GM18951 (cell line): ENCODE data around the gene PPOX.

Source experiments
- POLR2A ChIP-seq: IDR thresholded peaks from 4 replicates; pipeline ENCODE4 v1.6.1; 2011; ENCODE audit warnings: mild to moderate bottlenecking; ENCODE audit not compliant: insufficient read length, insufficient read depth; ENCODE audit errors: extremely low read depth
- in situ Hi-C: fragments of 300-500 bp; cut with MboI; formaldehyde crosslinking; loops from one replicate; pipeline ENCODE4 v1.12.0; 2022; ENCODE audit warnings: low sequenced_read_pairs, mixed read lengths, inconsistent platforms; ENCODE audit not compliant: unreplicated experiment

Gene PPOX

DNA sequence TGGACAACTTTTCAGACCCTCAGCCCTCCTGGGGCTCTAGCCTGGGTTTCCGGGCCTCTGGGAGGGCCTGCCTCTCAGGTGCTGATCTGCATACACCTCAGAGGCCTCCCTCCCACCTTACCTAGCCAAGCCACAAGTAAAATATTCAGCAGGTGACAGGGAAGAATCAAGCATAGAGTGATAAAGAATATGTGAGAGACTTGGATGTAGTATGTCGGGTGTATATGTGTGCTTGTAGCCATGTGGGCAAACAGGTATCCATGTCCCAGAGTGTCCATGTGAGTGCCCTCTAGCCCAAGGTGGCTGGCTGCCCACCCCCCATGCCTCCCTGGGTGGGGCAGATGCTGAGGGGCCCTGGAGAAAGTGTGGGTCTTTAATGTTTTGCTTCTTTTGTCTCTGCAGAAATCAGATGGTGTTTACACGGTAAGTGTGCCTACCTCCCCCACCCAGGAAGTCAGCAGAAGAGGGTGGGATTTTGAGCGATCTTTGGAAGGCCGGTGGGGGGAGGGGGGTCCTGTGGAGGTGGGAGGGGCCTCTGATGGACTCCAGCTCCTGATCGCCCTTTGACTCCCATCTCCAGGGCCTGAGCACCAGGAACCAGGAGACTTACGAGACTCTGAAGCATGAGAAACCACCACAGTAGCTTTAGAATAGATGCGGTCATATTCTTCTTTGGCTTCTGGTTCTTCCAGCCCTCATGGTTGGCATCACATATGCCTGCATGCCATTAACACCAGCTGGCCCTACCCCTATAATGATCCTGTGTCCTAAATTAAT lies 52.3 kb downstream of the PPOX start:
- TF ChIP-seq POLR2A, result no peak
- in situ Hi-C loops, result no loop called here

DNA sequence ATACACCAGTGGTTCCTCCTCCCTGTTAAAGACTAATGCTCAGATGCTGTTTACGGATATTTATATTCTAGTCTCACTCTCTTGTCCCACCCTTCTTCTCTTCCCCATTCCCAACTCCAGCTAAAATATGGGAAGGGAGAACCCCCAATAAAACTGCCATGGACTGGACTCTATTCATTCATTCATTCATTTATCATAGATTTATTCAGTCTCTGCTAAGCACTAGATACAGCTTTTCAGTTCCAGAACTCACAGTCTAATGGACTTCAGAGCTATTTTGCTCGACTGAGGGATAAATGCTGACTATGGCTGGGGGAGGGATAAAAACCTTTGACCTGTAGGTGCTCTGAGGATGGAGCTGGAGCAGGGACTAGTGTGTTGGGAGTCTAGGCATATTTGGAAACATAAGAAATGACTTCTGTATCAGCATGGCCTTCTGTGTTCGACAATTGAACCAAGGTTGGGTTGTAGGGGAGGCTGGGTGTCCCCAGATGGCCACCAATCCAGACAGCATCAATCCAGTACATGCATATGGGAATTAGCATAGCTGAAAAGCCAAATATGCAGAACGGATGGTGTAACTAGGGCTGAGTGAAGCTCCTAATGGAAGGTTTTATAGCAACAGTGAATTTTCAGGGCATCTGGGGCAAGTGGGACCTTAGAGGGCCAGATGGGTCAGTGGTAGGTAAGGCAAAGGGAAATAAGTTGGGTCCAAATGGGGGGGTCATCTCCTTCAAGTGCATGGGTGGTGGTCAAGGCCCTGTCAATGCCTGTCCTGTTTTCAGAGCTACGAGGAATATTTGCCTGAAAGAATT lies 53.1 kb downstream of the PPOX start:
- no peak for TF ChIP-seq POLR2A
- in situ Hi-C loops, result no loop called here

DNA sequence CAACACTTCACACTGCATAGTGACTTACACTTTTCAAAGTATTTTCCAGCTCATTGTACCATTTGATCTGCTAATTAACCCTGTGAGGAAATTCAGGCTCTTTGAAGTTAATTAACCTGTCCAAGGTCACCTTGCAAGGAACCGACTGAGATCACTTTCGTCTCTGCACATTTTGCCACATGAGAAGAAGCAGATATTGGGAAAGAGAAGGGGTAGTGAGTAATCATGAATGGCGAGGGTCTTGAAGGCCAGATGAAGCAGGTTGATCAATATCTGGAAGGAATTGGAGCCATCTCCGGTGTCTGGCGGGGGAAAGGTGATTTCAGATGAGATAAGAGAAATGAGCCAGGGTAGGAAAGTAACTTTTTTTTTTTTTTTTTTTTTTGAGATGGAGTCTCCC lies 53.8 kb downstream of the PPOX start:
- TF ChIP-seq POLR2A, result no peak
- in situ Hi-C loops, result loop anchor here (10.0 kb wide), 1 partner anchor 165 kb away; no protein-coding TSS in a partner anchor
